Adrenal gland (tissue), 5 donors: Measurements from ENCODE around the gene GDF7.

Source experiments
- CTCF ChIP-seq, 6 experiments: fragments of 450-650 bp in 4 of 6; fragments of 200-600 bp in 2 of 6; sonication (generic) in 1 of 6; IDR thresholded peaks; 1 replicate in 5 of 6; 2 replicates in 1 of 6; pipeline versions ENCODE4 v1.5.1 to v1.8.0; 2016 to 2021; ENCODE audit warnings: antibody characterized with exemption in 6 of 6, mild to moderate bottlenecking in 2 of 6, moderate library complexity in 1 of 6
- POLR2A ChIP-seq, 2 donors: fragments of 450-650 bp; IDR thresholded peaks; one replicate each; pipeline ENCODE4 v1.6.1; 2017; ENCODE audit warnings: antibody characterized with exemption in 2 of 2, mild to moderate bottlenecking in 2 of 2, moderate library complexity in 1 of 2
- donor health status: DM: no; HTN: no; CAD: no.

- TF ChIP-seq CTCF (IDR thresholded peaks at IDR 0.05) = no peak
- TF ChIP-seq POLR2A (IDR thresholded peaks at IDR 0.05) = no peak
These were observed 14.0 kb upstream of the GDF7 start for GRCh38 chr2:20652673-20653575.
